ENCODE measurements around the gene CBARP. TPM values are rescaled to one million over a fixed set of nuclear protein-coding genes. Genes with fewer than 3 reads are reported as not detected.
"Not testable (repeated sequence)": the region's sequence is repeated elsewhere in the genome, so short reads cannot be mapped to it uniquely, and the experiment has no call there.

The CBARP gene
- polyA plus RNA-seq, 3 donors = not detected

DNA sequence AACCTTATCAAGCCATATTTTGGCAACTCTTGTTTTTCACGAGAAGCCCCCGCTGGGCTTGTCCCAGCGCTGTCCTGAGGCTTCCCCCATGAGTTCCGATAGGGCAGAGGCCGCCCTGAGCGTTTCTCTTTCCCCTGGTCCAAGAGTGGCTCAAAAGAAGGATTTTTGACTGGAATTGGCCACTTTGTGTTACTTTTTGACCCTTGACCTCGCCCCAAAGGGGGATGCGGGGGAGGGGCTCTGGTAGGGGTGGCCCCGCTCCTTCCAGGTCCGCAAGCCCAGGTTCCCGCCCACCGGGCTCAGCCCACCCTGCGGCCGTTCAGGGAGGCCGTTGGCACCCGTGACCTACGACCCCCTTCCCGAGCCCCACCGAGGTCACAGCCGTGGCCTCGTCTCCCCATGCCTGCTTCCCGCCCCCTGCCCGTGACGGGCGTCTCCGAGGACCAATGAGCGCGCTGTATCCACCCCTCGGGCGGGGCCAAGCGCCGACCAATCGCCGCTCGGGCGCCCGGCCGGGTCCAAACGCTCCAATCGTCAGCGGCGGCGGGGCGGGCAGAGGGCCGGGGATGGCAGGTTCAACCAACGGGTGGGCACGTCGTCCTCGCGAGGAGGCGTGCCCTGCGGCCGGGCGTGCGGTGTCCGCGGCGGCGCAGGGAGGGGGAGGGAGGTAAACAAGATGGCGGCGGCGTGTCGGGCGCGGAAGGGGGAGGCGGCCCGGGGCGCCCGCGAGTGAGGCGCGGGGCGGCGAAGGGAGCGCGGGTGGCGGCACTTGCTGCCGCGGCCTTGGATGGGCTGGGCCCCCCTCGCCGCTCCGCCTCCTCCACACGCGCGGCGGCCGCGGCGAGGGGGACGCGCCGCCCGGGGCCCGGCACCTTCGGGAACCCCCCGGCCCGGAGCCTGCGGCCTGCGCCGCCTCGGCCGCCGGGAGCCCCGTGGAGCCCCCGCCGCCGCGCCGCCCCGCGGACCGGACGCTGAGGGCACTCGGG lies 32.4 kb downstream of the CBARP start, which contains the start of gene STK11:
Gene STK11, plus strand, starts transcription at position 665 of the 986 bp plus-strand sequence. CDS start 1,136 bp downstream, outside the sequence.
- H3K36me3 ChIP-seq (replicated peaks in 1 of 2; ENCODE audit: control insufficient read depth in 1 of 2, insufficient read depth in 2 of 2, low read length in 2 of 2) = peaks cover 0 to 9% of the 10 kb centered on the region in 2 donors
- Mint-ChIP-seq H3K4me3 (peak within 1 kb of the TSS; percentile 97), H3K4me1 (peaks cover 40% of the 10 kb centered on the region), H3K27me3 (ENCODE audit: low read depth in 3 of 3) (peaks cover 0 to 4% (median 1%) of the 10 kb centered on the region in 3 donors), H3K27ac (peak within 1 kb of the TSS; percentile 89 to 93 (median 92)), H3K36me3 (peaks cover 9 to 14% of the 10 kb centered on the region in 2 donors), H3K9me3 (no peaks in the 10 kb centered on the region)
- no peaks in the 10 kb centered on the region for H3K27me3 ChIP-seq (ENCODE audit: control insufficient read depth in 2 of 2, insufficient read depth in 2 of 2, low read length in 2 of 2)
- H3K9ac ChIP-seq (ENCODE audit: insufficient read depth, low read length, poor library complexity, severe bottlenecking) = peak within 1 kb of the TSS; percentile 73
- peaks cover 44% of the 10 kb centered on the region for H3K79me2 ChIP-seq (ENCODE audit: insufficient read depth, low read length)
- H3K4me2 ChIP-seq (replicated peaks; ENCODE audit: extremely low read depth, low read length, poor library complexity, severe bottlenecking) = peak within 1 kb of the TSS; percentile 95
- 4% methylated on average over 113 of the region's 114 CpGs for WGBS (ENCODE audit: insufficient coverage)
- DNase-seq = peak; percentile 96 to 97 (median 96)
- H4K20me1 ChIP-seq (ENCODE audit: insufficient read depth, low read length) = peaks cover 40% of the 10 kb centered on the region
- peaks cover 36 to 49% of the 10 kb centered on the region in 2 donors for H3K4me1 ChIP-seq (ENCODE audit: control insufficient read depth in 1 of 2, insufficient read depth in 2 of 2, low read length in 2 of 2)
- H3K27ac ChIP-seq (ENCODE audit: low read depth in 1 of 2, low read length in 2 of 2) = peak within 1 kb of the TSS; percentile 51 to 83
- TF ChIP-seq, protein P1, sequence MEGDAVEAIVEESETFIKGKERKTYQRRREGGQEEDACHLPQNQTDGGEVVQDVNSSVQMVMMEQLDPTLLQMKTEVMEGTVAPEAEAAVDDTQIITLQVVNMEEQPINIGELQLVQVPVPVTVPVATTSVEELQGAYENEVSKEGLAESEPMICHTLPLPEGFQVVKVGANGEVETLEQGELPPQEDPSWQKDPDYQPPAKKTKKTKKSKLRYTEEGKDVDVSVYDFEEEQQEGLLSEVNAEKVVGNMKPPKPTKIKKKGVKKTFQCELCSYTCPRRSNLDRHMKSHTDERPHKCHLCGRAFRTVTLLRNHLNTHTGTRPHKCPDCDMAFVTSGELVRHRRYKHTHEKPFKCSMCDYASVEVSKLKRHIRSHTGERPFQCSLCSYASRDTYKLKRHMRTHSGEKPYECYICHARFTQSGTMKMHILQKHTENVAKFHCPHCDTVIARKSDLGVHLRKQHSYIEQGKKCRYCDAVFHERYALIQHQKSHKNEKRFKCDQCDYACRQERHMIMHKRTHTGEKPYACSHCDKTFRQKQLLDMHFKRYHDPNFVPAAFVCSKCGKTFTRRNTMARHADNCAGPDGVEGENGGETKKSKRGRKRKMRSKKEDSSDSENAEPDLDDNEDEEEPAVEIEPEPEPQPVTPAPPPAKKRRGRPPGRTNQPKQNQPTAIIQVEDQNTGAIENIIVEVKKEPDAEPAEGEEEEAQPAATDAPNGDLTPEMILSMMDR (IDR thresholded peaks at IDR 0.05) = no peak
- peak within 1 kb of the TSS; percentile 73 to 96 (median 87) for H3K4me3 ChIP-seq (replicated peaks in 1 of 3; ENCODE audit: low read depth in 2 of 3, low read length in 3 of 3)
- H2AFZ ChIP-seq (ENCODE audit: insufficient read depth, low read depth, low read length, poor library complexity, severe bottlenecking) = peak within 1 kb of the TSS; percentile 77
- intact Hi-C loops (cut with micrococcal nuclease) = no loop called here
- H3K9me3 ChIP-seq (replicated peaks in 1 of 2; ENCODE audit: control insufficient read depth in 1 of 2, insufficient read depth in 1 of 2, low read length in 2 of 2) = no peaks in the 10 kb centered on the region

DNA sequence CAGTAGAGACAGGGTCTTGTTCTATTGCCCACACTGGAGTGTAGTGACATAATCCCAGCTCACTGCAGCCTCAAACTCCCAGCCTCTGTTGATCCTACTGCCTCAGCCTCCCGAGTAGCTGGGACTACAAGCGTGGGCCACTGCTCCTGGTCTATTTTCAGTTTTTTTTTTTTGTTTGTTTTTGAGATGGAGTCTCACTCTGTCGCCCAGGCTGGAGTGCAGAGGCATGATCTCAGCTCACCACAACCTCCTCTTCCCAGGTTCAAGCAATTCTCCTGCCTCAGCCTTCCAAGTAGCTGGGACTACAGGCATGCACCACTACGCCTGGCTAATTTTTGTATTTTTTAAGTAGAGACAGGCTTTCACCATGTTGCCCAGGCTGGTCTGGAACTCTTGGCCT lies 37.2 kb downstream of the CBARP start:
- H3K27me3 Mint-ChIP-seq (ENCODE audit: low read depth in 3 of 3); H2AFZ ChIP-seq (ENCODE audit: insufficient read depth, low read depth, low read length, poor library complexity, severe bottlenecking); H3K27me3 ChIP-seq (ENCODE audit: control insufficient read depth in 2 of 2, insufficient read depth in 2 of 2, low read length in 2 of 2); H3K36me3 Mint-ChIP-seq; H3K4me2 ChIP-seq (replicated peaks; ENCODE audit: extremely low read depth, low read length, poor library complexity, severe bottlenecking); H3K9me3 ChIP-seq (replicated peaks in 1 of 2; ENCODE audit: control insufficient read depth in 1 of 2, insufficient read depth in 1 of 2, low read length in 2 of 2); H3K9ac ChIP-seq (ENCODE audit: insufficient read depth, low read length, poor library complexity, severe bottlenecking); H3K79me2 ChIP-seq (ENCODE audit: insufficient read depth, low read length); H3K27ac ChIP-seq (ENCODE audit: low read depth in 1 of 2, low read length in 2 of 2); H3K4me3 Mint-ChIP-seq; H3K36me3 ChIP-seq (replicated peaks in 1 of 2; ENCODE audit: control insufficient read depth in 1 of 2, insufficient read depth in 2 of 2, low read length in 2 of 2); H3K27ac Mint-ChIP-seq; H4K20me1 ChIP-seq (ENCODE audit: insufficient read depth, low read length); H3K4me3 ChIP-seq (replicated peaks in 1 of 3; ENCODE audit: low read depth in 2 of 3, low read length in 3 of 3); H3K9me3 Mint-ChIP-seq; DNase-seq: not testable (repeated sequence)
- intact Hi-C loops (cut with micrococcal nuclease) = loop anchor here in 1 of 2 donors (5.0 kb wide), 1 partner anchor 37 kb away; the partner anchor contains the start of gene CBARP
- peaks cover 13 to 22% of the 10 kb centered on the region in 2 donors for H3K4me1 ChIP-seq (ENCODE audit: control insufficient read depth in 1 of 2, insufficient read depth in 2 of 2, low read length in 2 of 2)
- peaks cover 10% of the 10 kb centered on the region for H3K4me1 Mint-ChIP-seq
- WGBS (ENCODE audit: insufficient coverage) = no CpG with 5 or more reads among the region's 4 CpGs
